ENCODE data around the gene EFNB2. TPM values are rescaled to one million over a fixed set of nuclear protein-coding genes. Genes with fewer than 3 reads are reported as not detected.

Gene EFNB2
- total and polyA plus RNA-seq, 4 donors = 15.7 to 43.8 (median 29.1) TPM

GRCh38 chr13:106566641-106567473 lies 31.4 kb upstream of the EFNB2 start:
- 1% methylated on average over 33 to 34 of the region's 34 CpGs for WGBS, 2 donors
- DNase-seq = peak; percentile 67 to 84 (median 72)
- peak overlapping the region; percentile 97 for H3K4me3 ChIP-seq
- H3K9me3 ChIP-seq (ENCODE audit: control insufficient read depth in 4 of 4, insufficient read depth in 3 of 4, low read length in 3 of 4) = no peaks in the 10 kb centered on the region
- H3K27me3 ChIP-seq (ENCODE audit: control insufficient read depth in 3 of 3, insufficient read depth in 3 of 3, low read length in 2 of 3) = no peaks in the 10 kb centered on the region
- peaks cover 0 to 4% (median 0%) of the 10 kb centered on the region in 4 donors for H3K36me3 ChIP-seq (ENCODE audit: control insufficient read depth in 4 of 4, insufficient read depth in 4 of 4, low read length in 4 of 4)
- H3K4me1 ChIP-seq (ENCODE audit: control insufficient read depth in 5 of 5, insufficient read depth in 5 of 5, low read length in 5 of 5) = peaks cover 3 to 38% (median 15%) of the 10 kb centered on the region in 5 donors
- peak; percentile 48 for ATAC-seq (ENCODE audit: insufficient read depth, low FRiP score)
- TF ChIP-seq CTCF (IDR thresholded peaks at IDR 0.05; ENCODE audit: control extremely low read depth, extremely low read depth) = no peak
- peak overlapping the region; percentile 95 to 98 for H3K27ac ChIP-seq (ENCODE audit: low read depth in 1 of 2, low read length in 1 of 2)
- peak overlapping the region; percentile 88 to 89 for H3K9ac ChIP-seq (ENCODE audit: insufficient read depth in 1 of 2, low read length in 2 of 2)

DNA sequence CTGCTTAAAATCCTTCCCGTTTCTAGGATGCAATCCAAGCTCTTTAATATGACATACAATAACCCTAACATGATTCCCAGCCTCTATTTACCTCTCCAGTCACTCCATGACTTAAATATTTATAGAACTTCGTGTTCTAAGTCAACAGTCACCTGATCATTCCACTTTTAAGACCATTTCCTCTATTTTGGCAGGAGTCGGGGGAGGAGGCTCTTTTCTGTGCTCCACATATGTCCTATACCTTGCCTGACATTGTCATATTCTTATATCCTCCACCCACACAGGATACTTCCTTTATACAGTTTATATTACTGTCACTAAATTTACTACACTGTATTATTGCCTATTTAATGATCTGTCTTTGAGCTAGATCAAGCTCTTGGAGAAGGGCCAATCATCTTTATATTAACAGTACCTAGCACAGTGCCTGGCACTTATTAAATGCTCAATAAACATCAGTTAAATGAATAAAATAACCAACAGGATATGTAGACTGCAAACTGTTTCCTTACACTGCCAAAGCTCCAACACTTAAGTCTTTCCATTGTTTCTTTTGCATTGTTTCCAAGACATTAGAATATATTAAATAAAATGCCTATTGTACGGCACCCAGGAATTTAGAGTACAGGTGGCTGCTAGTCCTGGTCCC lies 29.8 kb upstream of the EFNB2 start:
- H3K4me3 ChIP-seq = no peak overlapping the region
- H3K9me3 ChIP-seq (ENCODE audit: control insufficient read depth in 4 of 4, insufficient read depth in 3 of 4, low read length in 3 of 4) = no peaks in the 10 kb centered on the region
- whole genome bisulfite sequencing, 2 donors = 19 to 27% methylated on average over 4 of the region's 4 CpGs
- DNase-seq = no peak
- H3K9ac ChIP-seq (ENCODE audit: insufficient read depth in 1 of 2, low read length in 2 of 2) = peak overlapping the region in 1 of 2 donors; percentile 88
- H3K27ac ChIP-seq (ENCODE audit: low read depth in 1 of 2, low read length in 1 of 2) = no peak overlapping the region
- no peak for ATAC-seq (ENCODE audit: insufficient read depth, low FRiP score)
- H3K27me3 ChIP-seq (ENCODE audit: control insufficient read depth in 3 of 3, insufficient read depth in 3 of 3, low read length in 2 of 3) = no peaks in the 10 kb centered on the region
- peaks cover 0 to 4% (median 0%) of the 10 kb centered on the region in 4 donors for H3K36me3 ChIP-seq (ENCODE audit: control insufficient read depth in 4 of 4, insufficient read depth in 4 of 4, low read length in 4 of 4)
- no peak for TF ChIP-seq CTCF (IDR thresholded peaks at IDR 0.05; ENCODE audit: control extremely low read depth, extremely low read depth)
- H3K4me1 ChIP-seq (ENCODE audit: control insufficient read depth in 5 of 5, insufficient read depth in 5 of 5, low read length in 5 of 5) = peaks cover 5 to 38% (median 15%) of the 10 kb centered on the region in 5 donors

GRCh38 chr13:106562301-106562700 lies 26.8 kb upstream of the EFNB2 start:
- peaks cover 2 to 17% (median 10%) of the 10 kb centered on the region in 4 donors for H3K36me3 ChIP-seq (ENCODE audit: control insufficient read depth in 4 of 4, insufficient read depth in 4 of 4, low read length in 4 of 4)
- H3K27me3 ChIP-seq (ENCODE audit: control insufficient read depth in 3 of 3, insufficient read depth in 3 of 3, low read length in 2 of 3) = no peaks in the 10 kb centered on the region
- peaks cover 3 to 40% (median 10%) of the 10 kb centered on the region in 5 donors for H3K4me1 ChIP-seq (ENCODE audit: control insufficient read depth in 5 of 5, insufficient read depth in 5 of 5, low read length in 5 of 5)
- no peak overlapping the region for H3K4me3 ChIP-seq
- ATAC-seq (ENCODE audit: insufficient read depth, low FRiP score) (no peak), DNase-seq (no peak)
- H3K9ac ChIP-seq (ENCODE audit: insufficient read depth in 1 of 2, low read length in 2 of 2) = no peak overlapping the region
- 86 to 97% methylated on average over 1 of the region's 1 CpG for WGBS, 2 donors
- no peaks in the 10 kb centered on the region for H3K9me3 ChIP-seq (ENCODE audit: control insufficient read depth in 4 of 4, insufficient read depth in 3 of 4, low read length in 3 of 4)
- H3K27ac ChIP-seq (ENCODE audit: low read depth in 1 of 2, low read length in 1 of 2) = no peak overlapping the region
- TF ChIP-seq CTCF (IDR thresholded peaks at IDR 0.05; ENCODE audit: control extremely low read depth, extremely low read depth) = no peak

Measured in lung (tissue), 12 donors.